HPDE6-E6E7 (cell line): ENCODE measurements around the gene UCMA.
A peak's percentile ranks its signal among the peaks of the same experiment; 100 is the strongest.

Experiments used
- DNase-seq: peaks from one replicate; pipeline ENCODE4 v3.0.0; 2011; ENCODE audit warnings: missing footprints; ENCODE audit errors: extremely low spot score

Gene UCMA

DNA sequence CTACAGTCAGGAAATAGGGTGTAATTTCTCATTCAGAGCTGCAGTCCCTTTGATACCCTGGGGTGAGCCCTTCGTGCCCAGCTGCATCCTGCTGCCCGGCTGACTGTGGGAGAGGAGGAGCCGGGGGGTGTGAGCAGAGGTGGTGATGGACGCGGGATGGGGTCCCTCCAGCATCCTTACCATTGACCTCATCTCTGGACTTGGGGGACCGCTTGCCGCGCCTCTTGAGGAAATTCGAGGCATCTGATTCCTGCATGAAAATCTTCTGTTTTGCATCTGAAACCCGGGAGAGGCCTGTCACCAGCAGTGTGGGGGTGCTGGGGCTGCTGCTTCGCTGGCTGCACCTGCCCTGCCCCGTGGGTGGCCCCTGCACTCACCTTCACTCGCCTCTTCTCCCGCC, 816 bp downstream of the UCMA start:
- no peak for DNase-seq

DNA sequence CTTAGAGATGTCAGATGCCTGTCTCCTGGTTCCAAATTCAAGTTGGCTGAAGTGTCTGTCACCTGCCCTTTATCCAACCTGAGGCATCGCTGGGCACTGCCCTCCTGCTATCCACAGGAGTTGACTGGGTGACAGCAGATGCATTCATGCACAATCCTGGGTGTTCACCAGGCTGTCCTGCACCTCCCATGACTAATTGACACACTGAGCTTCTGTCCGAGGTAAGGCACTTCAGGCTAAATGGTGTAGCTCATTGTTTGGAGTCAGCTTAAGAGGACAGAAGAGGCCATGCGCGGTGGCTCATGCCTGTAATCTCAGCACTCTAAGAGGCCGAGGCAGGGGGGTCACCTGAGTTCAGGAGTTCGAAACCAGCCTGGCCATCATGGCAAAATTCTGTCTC, 2.4 kb downstream of the UCMA start:
- DNase-seq = no peak

- DNase-seq = no peak
These were observed 3.0 kb downstream of the UCMA start for GRCh38 chr10:13231190-13231589.

DNA sequence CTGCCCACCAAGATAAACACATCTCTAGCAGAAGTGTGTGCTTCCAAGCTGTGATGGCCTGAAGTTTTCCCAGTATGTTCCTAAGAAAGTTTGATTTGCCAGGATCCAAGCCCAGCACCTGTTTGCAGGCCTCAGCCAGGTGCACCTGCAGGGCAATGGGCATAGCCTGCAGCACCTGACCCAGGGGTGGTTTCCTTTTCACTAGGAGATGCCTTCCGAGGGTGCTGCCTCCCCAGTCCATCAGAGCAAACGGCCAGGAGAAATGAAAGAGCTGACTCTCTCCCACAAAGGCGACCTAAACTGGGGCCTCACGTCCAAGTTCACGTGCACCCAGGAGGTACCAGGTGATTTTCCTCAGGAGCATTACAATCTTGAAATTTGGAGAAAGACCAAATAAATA, 7.1 kb downstream of the UCMA start:
- DNase-seq = no peak

GRCh38 chr10:13225601-13226000, 8.6 kb downstream of the UCMA start:
- no peak for DNase-seq

- no peak for DNase-seq
These were observed 9.8 kb downstream of the UCMA start for GRCh38 chr10:13224210-13224995.

DNA sequence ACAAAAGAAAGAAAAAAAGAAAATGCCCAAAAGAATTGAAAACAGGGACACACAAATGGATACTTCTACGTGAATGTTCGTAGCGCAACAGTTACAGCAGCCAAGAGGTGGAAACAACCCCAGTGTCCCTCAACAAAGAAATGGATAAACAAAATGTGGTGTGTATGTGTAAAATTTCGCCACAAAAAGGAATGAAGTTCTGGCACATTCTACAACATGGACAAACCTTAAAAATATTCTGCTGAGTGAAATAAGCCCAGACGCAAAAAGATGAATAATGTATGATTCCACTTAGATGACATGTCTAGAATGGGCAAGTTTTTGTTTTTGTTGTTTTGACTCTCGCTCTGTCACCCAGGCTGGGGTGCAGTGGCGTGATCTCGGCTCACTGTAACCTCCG, 10.9 kb downstream of the UCMA start:
- DNase-seq = no peak

- DNase-seq = no peak
These were observed 11.6 kb downstream of the UCMA start for GRCh38 chr10:13222566-13222965.

DNA sequence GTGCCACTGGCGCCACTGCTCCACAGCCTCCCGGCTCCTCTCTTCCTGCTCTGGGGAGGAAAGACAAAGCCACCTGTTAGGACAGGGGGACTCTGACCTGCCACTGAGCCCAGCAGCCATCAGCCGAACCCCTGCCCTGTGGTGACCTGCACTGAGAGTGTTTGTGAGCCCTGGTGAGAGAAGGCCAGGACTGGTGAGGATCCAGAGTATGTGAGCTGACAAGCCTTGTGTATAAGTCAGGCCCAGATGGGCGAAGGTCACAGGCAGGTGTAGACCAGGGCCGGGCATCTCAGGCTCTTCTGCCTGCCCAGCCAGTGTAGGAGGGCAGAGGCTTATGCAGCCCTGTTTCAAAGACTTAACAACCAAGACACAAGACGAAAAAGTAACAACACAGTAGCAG, 12.0 kb downstream of the UCMA start:
- DNase-seq = no peak

DNA sequence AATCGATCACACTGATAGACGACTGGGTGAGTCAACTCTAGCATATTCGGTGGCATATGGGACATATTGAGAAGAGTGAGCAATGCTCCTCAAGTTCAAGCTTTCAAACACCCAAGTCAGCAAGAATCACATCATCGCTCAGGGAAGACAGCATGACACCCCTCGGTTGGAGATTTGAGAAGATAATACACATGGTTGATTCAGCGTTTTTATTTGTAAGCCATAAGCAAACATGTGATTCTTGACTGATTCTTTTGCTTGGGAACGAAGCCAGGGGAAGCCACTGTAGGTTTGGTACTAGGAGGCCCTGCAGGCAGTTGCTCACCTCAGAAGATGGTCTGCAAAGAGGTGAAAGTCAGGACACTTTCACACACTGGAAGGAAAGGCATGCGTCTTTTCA, 12.6 kb downstream of the UCMA start:
- DNase-seq = no peak

- peak; percentile 6 for DNase-seq
These were observed 14.2 kb downstream of the UCMA start for GRCh38 chr10:13219685-13220670.

DNA sequence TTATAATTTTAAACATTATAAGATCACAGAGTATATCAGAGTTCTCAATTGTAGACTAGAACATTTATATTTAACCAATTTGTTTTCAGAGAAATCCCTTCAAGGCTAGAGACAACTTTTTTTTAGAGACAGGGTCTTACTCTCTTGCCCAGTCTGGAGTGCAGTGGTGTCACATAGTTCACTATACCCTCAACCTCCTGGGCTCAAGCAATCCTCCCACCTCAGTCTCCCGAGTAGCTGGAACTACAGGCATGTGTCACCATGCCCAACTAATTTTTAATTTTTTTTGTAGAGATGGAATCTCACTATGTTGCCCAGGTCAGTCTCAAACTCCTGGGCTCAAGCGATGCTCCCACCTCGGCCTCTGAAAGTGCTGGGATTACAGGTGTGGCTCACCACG, 15.3 kb downstream of the UCMA start:
- DNase-seq = no peak

- DNase-seq = no peak
These were observed 21.0 kb downstream of the UCMA start for GRCh38 chr10:13213163-13213562.

DNA sequence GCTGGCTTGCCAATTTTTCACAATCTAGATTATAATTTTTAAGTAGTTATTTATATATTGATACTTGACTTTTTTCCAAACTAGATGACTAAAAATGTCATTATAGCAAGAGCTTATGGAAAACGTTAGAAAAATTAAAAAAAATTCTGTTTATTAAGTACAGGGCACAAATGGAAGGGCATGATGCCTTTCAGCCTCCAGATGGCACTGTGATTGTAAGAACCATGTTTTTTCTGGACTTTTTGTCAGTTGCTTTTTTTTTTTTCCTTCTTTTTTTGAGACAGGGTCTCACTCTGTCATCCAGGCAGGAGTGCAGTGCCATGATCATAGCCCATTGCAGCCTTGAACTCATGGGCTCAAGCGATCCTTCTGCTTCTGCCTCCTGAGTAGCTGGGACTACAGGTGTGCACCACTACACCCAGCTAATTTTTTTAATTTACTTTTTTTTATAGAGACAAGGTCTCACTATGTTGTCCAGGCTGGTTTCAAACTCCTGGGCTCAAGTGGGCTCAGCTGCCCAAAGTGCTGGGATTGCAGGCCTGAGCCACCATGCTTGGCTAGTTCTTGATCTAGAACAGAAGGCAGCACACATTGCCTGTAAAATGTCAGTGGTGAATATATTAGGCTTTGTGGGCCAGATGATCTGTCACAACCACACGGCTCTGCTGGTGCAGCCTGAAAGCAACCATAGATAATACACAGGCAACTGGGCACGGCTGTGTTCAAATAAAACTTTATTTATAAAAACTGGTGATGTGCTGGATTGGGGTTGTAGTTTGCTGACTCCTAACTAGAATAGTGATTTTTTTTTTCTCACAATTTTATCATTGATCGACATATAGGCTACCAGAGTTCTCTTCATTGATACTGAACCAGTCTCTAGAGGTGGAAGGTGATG, 27.4 kb downstream of the UCMA start:
- no peak for DNase-seq

DNA sequence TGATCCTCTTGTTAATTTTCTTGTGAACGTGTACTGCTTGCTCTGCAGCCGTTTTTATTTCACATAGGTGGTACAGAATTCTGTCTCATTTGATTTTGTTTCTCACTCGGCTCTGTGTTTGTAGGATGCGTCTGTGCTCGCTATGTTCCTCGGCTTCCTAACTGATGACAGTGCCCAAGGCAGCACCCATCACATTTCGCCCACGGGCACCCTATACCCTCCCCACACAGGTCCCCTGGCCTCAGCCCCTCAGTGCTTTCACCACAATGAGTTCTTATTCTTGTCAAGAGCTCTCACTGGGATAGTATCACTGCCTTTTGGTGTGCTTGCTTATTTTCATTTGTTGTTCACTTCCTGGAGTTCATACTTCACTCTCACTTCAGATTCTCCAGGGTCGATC, 28.1 kb downstream of the UCMA start:
- no peak for DNase-seq

DNA sequence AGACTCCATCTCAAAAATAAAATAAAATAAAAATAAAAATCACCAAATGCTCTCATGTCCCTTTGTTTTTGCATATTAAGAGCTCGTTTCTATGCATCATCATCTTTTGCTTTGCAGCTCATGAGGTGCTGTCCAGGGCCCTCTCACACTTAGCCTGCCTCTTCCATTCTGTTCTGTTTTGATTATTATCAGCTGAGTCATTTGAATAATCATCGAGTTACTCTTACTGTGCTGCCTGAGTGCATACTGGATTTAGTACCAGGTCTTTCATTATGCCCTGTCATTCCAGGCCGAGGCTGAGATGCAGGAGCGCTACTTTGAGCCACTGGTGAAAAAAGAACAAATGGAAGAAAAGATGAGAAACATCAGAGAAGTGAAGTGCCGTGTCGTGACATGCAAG, 33.0 kb downstream of the UCMA start:
- DNase-seq = no peak

DNA sequence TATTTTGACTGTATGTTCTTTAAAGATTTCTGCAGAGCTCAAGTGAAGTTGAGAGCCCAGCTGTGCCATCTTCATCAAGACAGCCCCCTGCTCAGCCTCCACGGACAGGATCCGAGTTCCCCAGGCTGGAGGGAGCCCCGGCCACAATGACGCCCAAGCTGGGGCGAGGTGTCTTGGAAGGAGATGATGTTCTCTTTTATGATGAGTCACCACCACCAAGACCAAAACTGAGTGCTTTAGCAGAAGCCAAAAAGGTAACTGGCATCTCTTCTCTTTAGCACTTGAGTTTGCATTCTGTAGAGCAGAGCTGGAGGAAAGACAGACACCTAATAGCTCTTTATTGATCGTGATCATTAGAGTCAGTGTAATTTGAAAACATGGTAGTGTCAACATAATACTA, 39.2 kb downstream of the UCMA start:
- no peak for DNase-seq

- DNase-seq = no peak
These were observed 40.5 kb downstream of the UCMA start for GRCh38 chr10:13193637-13194036.

- DNase-seq = no peak
These were observed 42.8 kb downstream of the UCMA start for GRCh38 chr10:13191362-13191761.

- no peak for DNase-seq
These were observed 43.4 kb downstream of the UCMA start for GRCh38 chr10:13190816-13191215.

DNA sequence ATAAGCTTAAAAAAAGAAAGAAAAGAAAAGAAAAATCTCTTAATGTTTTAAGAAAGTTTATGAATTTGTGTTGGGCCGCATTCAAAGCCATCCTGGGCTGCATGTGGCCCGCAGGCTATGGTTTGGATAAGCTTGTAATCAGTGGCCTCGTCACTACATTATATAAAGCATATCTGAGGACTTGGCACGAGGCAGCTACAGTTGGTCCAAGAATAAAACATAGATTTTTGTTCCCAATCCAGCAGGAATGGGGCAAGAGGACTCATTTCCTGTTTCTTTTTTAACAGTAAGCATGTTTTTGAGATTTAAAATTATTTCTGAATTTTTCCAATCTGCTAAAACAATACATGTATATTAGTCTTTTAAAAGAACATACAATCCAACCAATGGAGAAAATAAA, 44.2 kb downstream of the UCMA start:
- no peak for DNase-seq

- DNase-seq = no peak
These were observed 45.6 kb downstream of the UCMA start for GRCh38 chr10:13188593-13188992.
